Ovary (tissue), 3 donors: Measurements from ENCODE around the gene FABP3.

Experiments used
- EP300 ChIP-seq: sonication (generic); formaldehyde crosslinking; IDR thresholded peaks from one replicate; pipeline ENCODE4 v1.6.1; 2017; ENCODE audit warnings: antibody characterized with exemption
- POLR2A ChIP-seq: fragments of 450-650 bp; IDR thresholded peaks from one replicate; pipeline ENCODE4 v1.6.1; 2017; ENCODE audit warnings: antibody characterized with exemption, mild to moderate bottlenecking, moderate library complexity
- TF ChIP-seq, protein P1 (sequence below), 3 donors: fragments of 450-650 bp in 2 of 3; fragments of 200-600 bp in 1 of 3; IDR thresholded peaks; one replicate each; pipeline versions ENCODE4 v1.5.1 to v1.8.0; 2016 to 2022; ENCODE audit warnings: antibody characterized with exemption in 3 of 3, mild to moderate bottlenecking in 1 of 3
- donor health status: DM: no; HTN: no; CAD: no.

DNA sequence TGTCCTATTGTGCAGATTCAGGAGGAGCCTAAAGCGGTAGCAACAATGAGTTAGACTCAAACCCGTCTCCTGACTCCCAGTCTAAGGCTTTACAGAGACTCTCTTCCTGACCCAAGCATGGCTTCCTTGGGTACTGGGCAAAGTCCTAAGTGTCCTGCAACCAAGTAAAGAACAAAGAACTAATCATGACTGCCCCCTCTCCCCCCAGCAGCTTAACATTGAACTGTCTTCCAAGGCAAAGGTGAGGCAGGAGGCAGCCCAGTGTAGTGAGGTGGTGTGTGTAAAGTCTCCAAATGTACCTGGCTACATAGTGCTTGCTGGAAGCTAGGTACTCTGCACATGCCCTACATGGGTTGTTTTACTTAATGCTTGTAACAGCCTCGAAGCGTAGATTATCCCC, 2.3 kb downstream of the FABP3 start:
- TF ChIP-seq POLR2A (no peak), EP300 (no peak)
- TF ChIP-seq, protein P1, sequence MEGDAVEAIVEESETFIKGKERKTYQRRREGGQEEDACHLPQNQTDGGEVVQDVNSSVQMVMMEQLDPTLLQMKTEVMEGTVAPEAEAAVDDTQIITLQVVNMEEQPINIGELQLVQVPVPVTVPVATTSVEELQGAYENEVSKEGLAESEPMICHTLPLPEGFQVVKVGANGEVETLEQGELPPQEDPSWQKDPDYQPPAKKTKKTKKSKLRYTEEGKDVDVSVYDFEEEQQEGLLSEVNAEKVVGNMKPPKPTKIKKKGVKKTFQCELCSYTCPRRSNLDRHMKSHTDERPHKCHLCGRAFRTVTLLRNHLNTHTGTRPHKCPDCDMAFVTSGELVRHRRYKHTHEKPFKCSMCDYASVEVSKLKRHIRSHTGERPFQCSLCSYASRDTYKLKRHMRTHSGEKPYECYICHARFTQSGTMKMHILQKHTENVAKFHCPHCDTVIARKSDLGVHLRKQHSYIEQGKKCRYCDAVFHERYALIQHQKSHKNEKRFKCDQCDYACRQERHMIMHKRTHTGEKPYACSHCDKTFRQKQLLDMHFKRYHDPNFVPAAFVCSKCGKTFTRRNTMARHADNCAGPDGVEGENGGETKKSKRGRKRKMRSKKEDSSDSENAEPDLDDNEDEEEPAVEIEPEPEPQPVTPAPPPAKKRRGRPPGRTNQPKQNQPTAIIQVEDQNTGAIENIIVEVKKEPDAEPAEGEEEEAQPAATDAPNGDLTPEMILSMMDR (IDR thresholded peaks at IDR 0.05): no peak
